Keratinocyte (primary cell): Measurements from ENCODE around the gene MRTFA. TPM values are rescaled to one million over a fixed set of nuclear protein-coding genes. Genes with fewer than 3 reads are reported as not detected.

Experiments used
- DNase-seq: peaks from one replicate; pipeline ENCODE4 v3.0.0-alpha.2; 2011; ENCODE audit warnings: low read depth, missing footprints, low spot score
- FAIRE-seq: peaks from 2 replicates; lab custom pipeline; 2011; peaks lifted over from hg19 to GRCh38; lab: Jason Lieb, UNC
- H2AFZ ChIP-seq: 2 replicates; pipeline ENCODE4 v1.6.0; 2012; ENCODE audit warnings: low read length, control low read depth, inconsistent platforms; ENCODE audit not compliant: control insufficient read depth
- H3K27ac ChIP-seq: 2 replicates; pipeline ENCODE4 v1.5.1; 2011; ENCODE audit warnings: low read length; ENCODE audit not compliant: control insufficient read depth, insufficient read depth
- H3K27me3 ChIP-seq: 3 replicates; pipeline ENCODE4 v1.6.0; 2011; ENCODE audit warnings: low read length; ENCODE audit not compliant: control insufficient read depth, insufficient read depth; ENCODE audit errors: extremely low read depth
- H3K36me3 ChIP-seq, 2 experiments: 2 replicates in 1 of 2; 3 replicates in 1 of 2; pipeline ENCODE4 v1.5.1; 2011; ENCODE audit warnings: low read length in 2 of 2, mild to moderate bottlenecking in 1 of 2; ENCODE audit not compliant: control insufficient read depth in 2 of 2, insufficient read depth in 2 of 2; ENCODE audit errors: extremely low read depth in 1 of 2
- H3K4me1 ChIP-seq: 3 replicates; pipeline ENCODE4 v1.5.1; 2011; ENCODE audit warnings: low read length; ENCODE audit not compliant: control insufficient read depth, insufficient read depth; ENCODE audit errors: extremely low read depth
- H3K4me2 ChIP-seq: 3 replicates; pipeline ENCODE4 v1.6.0; 2011; ENCODE audit warnings: low read depth, low read length; ENCODE audit not compliant: control insufficient read depth, insufficient read depth; ENCODE audit errors: extremely low read depth
- H3K4me3 ChIP-seq, 3 experiments: fragments of 200-600 bp in 1 of 3; sonication (generic) in 1 of 3; 2 replicates in 2 of 3; 3 replicates in 1 of 3; pipeline ENCODE4 v1.5.1; 2011 to 2016; ENCODE audit warnings: low read length in 3 of 3, mild to moderate bottlenecking in 3 of 3, control low read depth in 2 of 3, inconsistent platforms in 1 of 3, low read depth in 1 of 3, mixed read lengths in 1 of 3, mixed run types in 1 of 3, moderate library complexity in 1 of 3; ENCODE audit not compliant: control insufficient read depth in 2 of 3, insufficient read depth in 2 of 3; ENCODE audit errors: extremely low read depth in 1 of 3
- H3K79me2 ChIP-seq: 2 replicates; pipeline ENCODE4 v1.6.0; 2012; ENCODE audit warnings: low read length; ENCODE audit not compliant: control insufficient read depth, insufficient read depth
- H3K9ac ChIP-seq: 3 replicates; pipeline ENCODE4 v1.6.0; 2011; ENCODE audit warnings: low read length; ENCODE audit not compliant: control insufficient read depth, insufficient read depth; ENCODE audit errors: extremely low read depth
- H3K9me1 ChIP-seq: 3 replicates; pipeline ENCODE4 v1.6.0; 2011; ENCODE audit warnings: low read length; ENCODE audit not compliant: control insufficient read depth, insufficient read depth; ENCODE audit errors: extremely low read depth
- H3K9me3 ChIP-seq: 2 replicates; pipeline ENCODE4 v1.5.1; 2012; ENCODE audit warnings: low read depth, low read length; ENCODE audit not compliant: control insufficient read depth
- H4K20me1 ChIP-seq: 3 replicates; pipeline ENCODE4 v1.6.0; 2011; ENCODE audit warnings: low read length; ENCODE audit not compliant: control insufficient read depth, insufficient read depth; ENCODE audit errors: extremely low read depth
- CTCF ChIP-seq, 3 experiments: IDR thresholded peaks in 1 of 3; conservative IDR thresholded peaks in 1 of 3; optimal IDR thresholded peaks in 1 of 3; 2 replicates in 2 of 3; 3 replicates in 1 of 3; pipeline versions ENCODE3 to v1.5.1; 2011; ENCODE audit warnings: low read length in 3 of 3, mild to moderate bottlenecking in 3 of 3, moderate library complexity in 2 of 3, control low read depth in 1 of 3, inconsistent platforms in 1 of 3; ENCODE audit not compliant: insufficient read depth in 2 of 3; ENCODE audit errors: extremely low read depth in 1 of 3
- EZH2 ChIP-seq: IDR thresholded peaks from one replicate; pipeline ENCODE4 v1.6.1; 2012; ENCODE audit warnings: inconsistent platforms, mild to moderate bottlenecking, low read length, moderate library complexity
- dilution Hi-C: fragments of 300-500 bp; cut with MboI; formaldehyde crosslinking; loops from one replicate; pipeline ENCODE4 v1.7.0; 2020; ENCODE audit warnings: low sequenced_read_pairs; ENCODE audit not compliant: extremely low pct_ligation_motif_present
- polyA plus RNA-seq, 5 experiments: library from polyadenylated mRNA; depleted of rRNA in 3 of 5; stranded (reverse) in 3 of 5; stranded (forward) in 1 of 5; unstranded in 1 of 5; fragments of >200 nt; gene quantifications; 1 replicate in 1 of 5; 2 replicates in 3 of 5; 3 replicates in 1 of 5; pipeline versions ENCODE4 v1.2.1 to v1.2.3, GENCODE V29; 2011 to 2012; ENCODE audit warnings: missing spikeins in 2 of 5, low read depth in 1 of 5, low replicate concordance in 1 of 5

The MRTFA gene
- polyA plus RNA-seq, 1 donor (not counting 4 experiments of a cell fraction or from before 2014, with no cell fraction given) = 6.5 TPM

GRCh38 chr22:40469181-40469580, 167.3 kb downstream of the MRTFA start:
- no peaks in the 10 kb centered on the region for H3K4me1 ChIP-seq
- H3K9ac ChIP-seq = no peak overlapping the region
- no peak overlapping the region for H3K4me3 ChIP-seq
- H3K27ac ChIP-seq = no peak overlapping the region
- no peak overlapping the region for H3K4me2 ChIP-seq
- H3K9me1 ChIP-seq = no peaks in the 10 kb centered on the region
- TF ChIP-seq CTCF (optimal IDR thresholded peaks at IDR 0.05 in 1 of 3, IDR thresholded peaks at IDR 0.05 in 1 of 3, conservative IDR thresholded peaks at IDR 0.05 in 1 of 3; ENCODE audit: extremely low read depth in 1 of 3, insufficient read depth in 2 of 3, low read length in 3 of 3) (no peak), EZH2 (no peak)
- dilution Hi-C loops = no loop called here
- H3K27me3 ChIP-seq = no peaks in the 10 kb centered on the region
- no peak overlapping the region for H2AFZ ChIP-seq
- FAIRE-seq (no peak), DNase-seq (no peak)
- no peaks in the 10 kb centered on the region for H3K36me3 ChIP-seq
- peaks cover 39% of the 10 kb centered on the region for H3K79me2 ChIP-seq
- H3K9me3 ChIP-seq = no peaks in the 10 kb centered on the region
- H4K20me1 ChIP-seq = no peaks in the 10 kb centered on the region

GRCh38 chr22:40468616-40469015, 167.9 kb downstream of the MRTFA start:
- Histone ChIP-seq H3K4me1 (no peaks in the 10 kb centered on the region), H4K20me1 (no peaks in the 10 kb centered on the region), H3K79me2 (peaks cover 35% of the 10 kb centered on the region), H3K4me3 (no peak overlapping the region), H3K9me3 (no peaks in the 10 kb centered on the region), H2AFZ (no peak overlapping the region), H3K9ac (no peak overlapping the region), H3K36me3 (no peaks in the 10 kb centered on the region), H3K9me1 (no peaks in the 10 kb centered on the region), H3K27me3 (no peaks in the 10 kb centered on the region), H3K4me2 (no peak overlapping the region), H3K27ac (no peak overlapping the region)
- TF ChIP-seq CTCF (optimal IDR thresholded peaks at IDR 0.05 in 1 of 3, IDR thresholded peaks at IDR 0.05 in 1 of 3, conservative IDR thresholded peaks at IDR 0.05 in 1 of 3; ENCODE audit: extremely low read depth in 1 of 3, insufficient read depth in 2 of 3, low read length in 3 of 3) = no peak
- DNase-seq (no peak), FAIRE-seq (no peak)
- dilution Hi-C loops = no loop called here
